SK-N-SH (cell line): ENCODE measurements around the gene AHCTF1.
"Not testable (repeated sequence)": the region's sequence is repeated elsewhere in the genome, so short reads cannot be mapped to it uniquely, and the experiment has no call there.

Experiments used
- CHD2 ChIP-seq: fragments of 150-350 bp; IDR thresholded peaks from 2 replicates; pipeline ENCODE4 v1.6.1; 2018; ENCODE audit warnings: low read length; ENCODE audit not compliant: partially characterized antibody
- MEF2A ChIP-seq: IDR thresholded peaks from 2 replicates; pipeline ENCODE4 v1.4.0; 2012; ENCODE audit warnings: low read depth, borderline replicate concordance
- POLR2AphosphoS5 ChIP-seq: IDR thresholded peaks from 2 replicates; pipeline ENCODE4 v1.6.1; 2012; ENCODE audit warnings: low read depth, low read length
- TF ChIP-seq, protein P1 (sequence below): fragments of 200-600 bp; sonication (generic); IDR thresholded peaks from 2 replicates; pipeline ENCODE4 v1.6.1; 2017; ENCODE audit warnings: antibody characterized with exemption, mild to moderate bottlenecking, moderate library complexity
- TF ChIP-seq, protein P2 (sequence below): IDR thresholded peaks from 2 replicates; pipeline ENCODE4 v1.4.0; 2012; ENCODE audit warnings: low read depth, borderline replicate concordance
- TF ChIP-seq, protein P3 (sequence below): IDR thresholded peaks from 2 replicates; pipeline ENCODE4 v1.4.0; 2012; ENCODE audit warnings: low read depth, borderline replicate concordance

DNA sequence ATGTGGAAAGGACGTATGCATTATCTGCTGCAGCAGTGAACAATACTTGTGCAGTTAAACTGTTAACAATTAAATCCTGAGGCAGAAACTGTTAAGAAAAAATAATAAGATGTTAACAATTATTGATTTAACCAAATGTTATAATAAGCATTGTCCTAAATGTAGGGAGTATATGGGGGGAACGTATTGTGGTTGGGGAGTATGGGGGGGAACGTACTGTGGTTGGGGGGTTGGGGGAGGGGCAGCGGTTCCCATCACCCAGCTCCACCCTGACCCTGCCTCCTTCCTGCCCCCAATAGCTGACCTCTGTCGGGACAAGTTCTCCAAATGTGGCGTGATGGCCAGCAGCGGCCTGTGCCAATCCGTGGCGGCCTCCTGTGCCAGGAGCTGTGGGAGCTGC is 114.0 kb downstream of the AHCTF1 start:
- TF ChIP-seq, protein P1, sequence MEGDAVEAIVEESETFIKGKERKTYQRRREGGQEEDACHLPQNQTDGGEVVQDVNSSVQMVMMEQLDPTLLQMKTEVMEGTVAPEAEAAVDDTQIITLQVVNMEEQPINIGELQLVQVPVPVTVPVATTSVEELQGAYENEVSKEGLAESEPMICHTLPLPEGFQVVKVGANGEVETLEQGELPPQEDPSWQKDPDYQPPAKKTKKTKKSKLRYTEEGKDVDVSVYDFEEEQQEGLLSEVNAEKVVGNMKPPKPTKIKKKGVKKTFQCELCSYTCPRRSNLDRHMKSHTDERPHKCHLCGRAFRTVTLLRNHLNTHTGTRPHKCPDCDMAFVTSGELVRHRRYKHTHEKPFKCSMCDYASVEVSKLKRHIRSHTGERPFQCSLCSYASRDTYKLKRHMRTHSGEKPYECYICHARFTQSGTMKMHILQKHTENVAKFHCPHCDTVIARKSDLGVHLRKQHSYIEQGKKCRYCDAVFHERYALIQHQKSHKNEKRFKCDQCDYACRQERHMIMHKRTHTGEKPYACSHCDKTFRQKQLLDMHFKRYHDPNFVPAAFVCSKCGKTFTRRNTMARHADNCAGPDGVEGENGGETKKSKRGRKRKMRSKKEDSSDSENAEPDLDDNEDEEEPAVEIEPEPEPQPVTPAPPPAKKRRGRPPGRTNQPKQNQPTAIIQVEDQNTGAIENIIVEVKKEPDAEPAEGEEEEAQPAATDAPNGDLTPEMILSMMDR: not testable (repeated sequence)
- not testable (repeated sequence) for TF ChIP-seq CHD2, MEF2A, POLR2AphosphoS5
- TF ChIP-seq, protein P2, sequence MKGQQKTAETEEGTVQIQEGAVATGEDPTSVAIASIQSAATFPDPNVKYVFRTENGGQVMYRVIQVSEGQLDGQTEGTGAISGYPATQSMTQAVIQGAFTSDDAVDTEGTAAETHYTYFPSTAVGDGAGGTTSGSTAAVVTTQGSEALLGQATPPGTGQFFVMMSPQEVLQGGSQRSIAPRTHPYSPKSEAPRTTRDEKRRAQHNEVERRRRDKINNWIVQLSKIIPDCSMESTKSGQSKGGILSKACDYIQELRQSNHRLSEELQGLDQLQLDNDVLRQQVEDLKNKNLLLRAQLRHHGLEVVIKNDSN: not testable (repeated sequence)
- TF ChIP-seq, protein P3, sequence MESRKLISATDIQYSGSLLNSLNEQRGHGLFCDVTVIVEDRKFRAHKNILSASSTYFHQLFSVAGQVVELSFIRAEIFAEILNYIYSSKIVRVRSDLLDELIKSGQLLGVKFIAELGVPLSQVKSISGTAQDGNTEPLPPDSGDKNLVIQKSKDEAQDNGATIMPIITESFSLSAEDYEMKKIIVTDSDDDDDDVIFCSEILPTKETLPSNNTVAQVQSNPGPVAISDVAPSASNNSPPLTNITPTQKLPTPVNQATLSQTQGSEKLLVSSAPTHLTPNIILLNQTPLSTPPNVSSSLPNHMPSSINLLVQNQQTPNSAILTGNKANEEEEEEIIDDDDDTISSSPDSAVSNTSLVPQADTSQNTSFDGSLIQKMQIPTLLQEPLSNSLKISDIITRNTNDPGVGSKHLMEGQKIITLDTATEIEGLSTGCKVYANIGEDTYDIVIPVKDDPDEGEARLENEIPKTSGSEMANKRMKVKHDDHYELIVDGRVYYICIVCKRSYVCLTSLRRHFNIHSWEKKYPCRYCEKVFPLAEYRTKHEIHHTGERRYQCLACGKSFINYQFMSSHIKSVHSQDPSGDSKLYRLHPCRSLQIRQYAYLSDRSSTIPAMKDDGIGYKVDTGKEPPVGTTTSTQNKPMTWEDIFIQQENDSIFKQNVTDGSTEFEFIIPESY: not testable (repeated sequence)
